ENCODE data around the gene HIPK3. TPM values are rescaled to one million over a fixed set of nuclear protein-coding genes. Genes with fewer than 3 reads are reported as not detected.
"Not testable (repeated sequence)": the region's sequence is repeated elsewhere in the genome, so short reads cannot be mapped to it uniquely, and the experiment has no call there.

HIPK3 gene
- total RNA-seq, 2 donors from 2014 or later: 39.1 to 60.3 TPM

DNA sequence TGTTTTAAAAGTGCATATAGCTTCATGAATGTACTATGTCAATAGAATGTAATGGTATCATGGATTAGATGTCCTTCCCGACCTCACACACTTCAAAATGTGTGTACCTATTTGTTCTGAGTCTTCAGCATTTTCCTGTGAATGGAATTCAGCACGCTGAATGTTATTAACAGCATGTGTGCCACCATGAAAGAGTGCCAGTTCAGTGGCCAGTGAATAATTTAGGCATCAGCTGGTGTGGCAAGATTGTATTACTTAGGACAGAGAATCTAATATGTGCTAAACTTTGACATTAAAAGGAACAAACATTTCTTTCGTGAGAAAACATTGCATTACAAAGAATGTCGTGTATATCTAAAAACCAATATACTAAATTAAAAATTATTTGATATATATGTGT is 46.4 kb downstream of the HIPK3 start:
- H3K27ac Mint-ChIP-seq: no peak overlapping the region
- no peaks in the 10 kb centered on the region for H3K9me3 Mint-ChIP-seq
- no peak for DNase-seq (ENCODE audit: low spot score)
- no peak overlapping the region for H3K4me3 Mint-ChIP-seq
- no peaks in the 10 kb centered on the region for H3K36me3 Mint-ChIP-seq
- peaks cover 10 to 20% of the 10 kb centered on the region in 2 donors for H3K4me1 Mint-ChIP-seq (ENCODE audit: low read depth in 2 of 2)
- H3K27me3 Mint-ChIP-seq: no peaks in the 10 kb centered on the region
- no peak for ATAC-seq

DNA sequence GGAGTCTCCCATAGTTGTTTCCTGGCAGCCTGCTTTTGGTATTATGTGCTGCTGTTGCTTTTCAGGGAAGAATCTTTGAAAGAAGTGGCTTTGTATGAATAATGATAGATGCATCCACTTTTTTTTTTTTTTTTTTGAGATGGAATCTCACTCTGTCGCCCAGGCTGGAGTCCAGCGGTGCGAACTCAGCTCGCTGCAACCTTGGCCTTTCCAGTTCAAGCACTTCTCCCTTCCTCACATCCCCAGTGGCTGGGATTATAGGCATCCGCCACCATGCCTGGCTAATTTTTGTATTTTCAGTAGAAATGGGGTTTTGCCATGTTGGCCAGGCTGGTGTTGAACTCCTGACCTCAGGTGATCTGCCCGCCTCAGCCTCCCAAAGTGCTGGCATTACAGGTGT is 49.6 kb downstream of the HIPK3 start:
- H3K36me3 Mint-ChIP-seq; DNase-seq (ENCODE audit: low spot score); H3K9me3 Mint-ChIP-seq; H3K27ac Mint-ChIP-seq; H3K4me3 Mint-ChIP-seq; ATAC-seq; H3K27me3 Mint-ChIP-seq: not testable (repeated sequence)
- H3K4me1 Mint-ChIP-seq (ENCODE audit: low read depth in 2 of 2): peaks cover 30 to 34% of the 10 kb centered on the region in 2 donors

DNA sequence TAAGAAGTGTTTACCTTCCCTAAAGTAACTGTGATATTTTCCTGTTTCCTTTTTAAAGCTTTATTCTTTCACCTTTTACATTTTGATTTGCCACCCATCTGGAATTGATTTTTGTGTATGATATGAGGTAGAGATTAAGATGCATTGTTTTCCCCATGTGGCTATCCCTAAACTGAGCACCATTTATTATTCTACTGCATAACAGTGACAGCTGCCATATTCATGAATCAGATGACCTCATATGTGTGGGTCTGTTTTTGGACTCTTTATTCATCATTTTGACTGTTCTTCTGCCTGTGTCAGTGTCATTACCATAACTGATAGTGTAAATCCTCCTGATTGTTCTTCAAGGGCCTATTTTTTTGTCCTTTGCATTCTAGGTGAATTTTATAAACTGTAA is 50.8 kb downstream of the HIPK3 start:
- H3K4me3 Mint-ChIP-seq: no peak overlapping the region
- DNase-seq (ENCODE audit: low spot score) (no peak), ATAC-seq (no peak)
- H3K27ac Mint-ChIP-seq: peak overlapping the region in 1 of 2 donors; percentile 1
- no peaks in the 10 kb centered on the region for H3K9me3 Mint-ChIP-seq
- H3K27me3 Mint-ChIP-seq: no peaks in the 10 kb centered on the region
- peaks cover 35 to 38% of the 10 kb centered on the region in 2 donors for H3K4me1 Mint-ChIP-seq (ENCODE audit: low read depth in 2 of 2)
- no peaks in the 10 kb centered on the region for H3K36me3 Mint-ChIP-seq

DNA sequence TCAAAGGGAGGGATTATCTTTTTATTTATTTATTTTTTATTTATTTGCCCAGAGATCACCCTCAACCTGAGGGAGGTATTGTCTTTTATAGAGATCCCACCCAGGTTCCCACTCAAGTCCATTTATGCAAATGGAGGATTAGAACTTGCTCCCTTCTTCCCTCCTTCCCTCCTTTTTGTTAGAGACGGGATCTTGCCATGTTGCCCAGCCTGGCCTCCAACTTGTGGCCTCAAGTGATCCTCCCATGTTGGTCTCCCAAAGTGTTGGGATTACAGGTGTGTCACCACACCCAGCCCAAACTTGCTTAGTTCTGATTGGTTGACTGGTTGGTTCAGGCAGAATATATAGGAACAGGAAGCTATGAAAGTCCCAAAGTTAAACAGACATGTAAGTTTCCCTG is 51.9 kb downstream of the HIPK3 start:
- H3K9me3 Mint-ChIP-seq: no peaks in the 10 kb centered on the region
- H3K27ac Mint-ChIP-seq: no peak overlapping the region
- no peaks in the 10 kb centered on the region for H3K27me3 Mint-ChIP-seq
- no peaks in the 10 kb centered on the region for H3K36me3 Mint-ChIP-seq
- no peak overlapping the region for H3K4me3 Mint-ChIP-seq
- peaks cover 35 to 36% of the 10 kb centered on the region in 2 donors for H3K4me1 Mint-ChIP-seq (ENCODE audit: low read depth in 2 of 2)
- ATAC-seq: no peak
- no peak for DNase-seq (ENCODE audit: low spot score)

DNA sequence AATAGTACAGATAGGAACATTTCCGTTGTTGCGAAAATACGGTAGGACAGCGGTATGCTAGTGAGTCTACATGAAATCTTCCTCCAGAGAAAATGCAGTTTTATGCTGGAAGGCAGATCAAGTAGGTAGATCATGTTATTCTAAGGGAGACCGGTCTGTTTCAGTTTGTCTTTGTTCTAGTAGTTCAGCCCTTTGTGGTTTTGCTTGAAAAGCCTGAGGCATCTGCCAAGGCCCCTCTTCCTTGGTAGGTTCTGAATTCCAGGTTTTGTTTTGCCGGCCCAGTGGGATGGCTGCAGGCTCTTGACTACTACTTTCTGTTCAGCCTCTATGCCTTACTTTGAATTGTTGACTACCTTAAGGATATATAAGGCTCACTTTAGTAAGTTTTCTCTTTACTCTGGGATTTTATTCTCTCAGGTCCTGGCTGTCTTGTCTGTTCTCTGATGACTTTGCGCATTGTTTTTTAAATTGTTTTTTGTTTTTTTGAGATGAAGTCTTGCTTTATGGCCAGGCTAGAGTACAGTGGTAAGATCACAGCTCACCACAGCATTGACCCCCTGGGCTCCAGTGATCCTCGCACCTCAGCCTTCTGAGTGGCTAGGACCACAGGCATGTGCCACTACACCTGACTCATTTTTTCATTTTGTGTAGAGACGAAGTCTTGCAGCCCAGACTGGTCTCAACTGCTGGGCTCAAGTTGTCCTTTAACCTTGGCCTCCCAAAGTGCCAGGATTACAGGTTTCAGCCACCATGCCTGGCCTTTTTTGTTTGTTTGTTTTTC is 53.7 kb downstream of the HIPK3 start:
- no peak for DNase-seq (ENCODE audit: low spot score)
- H3K4me3 Mint-ChIP-seq: no peak overlapping the region
- H3K9me3 Mint-ChIP-seq: no peaks in the 10 kb centered on the region
- no peaks in the 10 kb centered on the region for H3K36me3 Mint-ChIP-seq
- peak overlapping the region in 1 of 2 donors; percentile 57 for H3K27ac Mint-ChIP-seq
- peaks cover 36 to 44% of the 10 kb centered on the region in 2 donors for H3K4me1 Mint-ChIP-seq (ENCODE audit: low read depth in 2 of 2)
- ATAC-seq: no peak
- no peaks in the 10 kb centered on the region for H3K27me3 Mint-ChIP-seq

DNA sequence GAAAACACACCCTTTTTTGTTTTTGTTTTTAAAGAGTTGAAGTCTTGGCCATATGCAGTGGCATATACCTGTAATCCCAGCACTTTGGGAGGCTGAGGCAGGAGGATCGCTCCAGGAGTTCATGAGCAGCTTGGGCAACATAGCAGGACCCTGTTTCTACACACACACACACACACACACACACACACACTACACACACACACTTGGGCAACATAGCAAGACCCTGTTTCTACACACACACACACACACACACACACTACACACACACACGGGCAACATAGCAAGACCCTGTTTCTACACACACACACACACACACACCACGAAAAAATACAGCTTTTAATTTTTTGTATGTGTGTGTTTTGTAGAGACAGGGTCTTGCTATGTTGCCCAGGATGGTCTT is 54.5 kb downstream of the HIPK3 start:
- H3K4me3 Mint-ChIP-seq: no peak overlapping the region
- H3K9me3 Mint-ChIP-seq: no peaks in the 10 kb centered on the region
- DNase-seq (ENCODE audit: low spot score) (no peak), ATAC-seq (no peak)
- H3K27ac Mint-ChIP-seq: no peak overlapping the region
- H3K36me3 Mint-ChIP-seq: no peaks in the 10 kb centered on the region
- peaks cover 36 to 45% of the 10 kb centered on the region in 2 donors for H3K4me1 Mint-ChIP-seq (ENCODE audit: low read depth in 2 of 2)
- H3K27me3 Mint-ChIP-seq: no peaks in the 10 kb centered on the region

DNA sequence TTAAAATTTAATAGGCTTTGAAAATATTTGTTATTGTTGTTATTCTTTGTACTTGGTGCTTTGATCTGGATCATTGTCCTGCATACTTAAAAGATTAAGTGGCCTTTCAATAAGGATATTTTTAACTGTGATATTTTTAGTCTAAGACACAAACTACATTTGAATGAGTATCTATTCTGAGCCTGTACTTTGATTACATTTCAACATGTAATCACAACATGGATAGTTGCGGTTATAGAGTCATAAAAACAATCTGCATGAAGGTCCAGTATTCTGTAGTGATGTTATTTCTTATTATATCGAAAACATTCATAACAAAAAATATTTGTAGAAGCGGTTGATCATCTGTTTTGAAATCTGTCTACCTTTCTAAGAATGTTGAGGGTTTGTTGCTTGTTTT is 58.6 kb downstream of the HIPK3 start:
- Mint-ChIP-seq H3K36me3 (no peaks in the 10 kb centered on the region), H3K9me3 (no peaks in the 10 kb centered on the region), H3K4me1 (ENCODE audit: low read depth in 2 of 2) (peaks cover 15 to 26% of the 10 kb centered on the region in 2 donors), H3K27ac (no peak overlapping the region), H3K4me3 (no peak overlapping the region), H3K27me3 (no peaks in the 10 kb centered on the region)
- no peak for DNase-seq (ENCODE audit: low spot score)
- ATAC-seq: no peak

DNA sequence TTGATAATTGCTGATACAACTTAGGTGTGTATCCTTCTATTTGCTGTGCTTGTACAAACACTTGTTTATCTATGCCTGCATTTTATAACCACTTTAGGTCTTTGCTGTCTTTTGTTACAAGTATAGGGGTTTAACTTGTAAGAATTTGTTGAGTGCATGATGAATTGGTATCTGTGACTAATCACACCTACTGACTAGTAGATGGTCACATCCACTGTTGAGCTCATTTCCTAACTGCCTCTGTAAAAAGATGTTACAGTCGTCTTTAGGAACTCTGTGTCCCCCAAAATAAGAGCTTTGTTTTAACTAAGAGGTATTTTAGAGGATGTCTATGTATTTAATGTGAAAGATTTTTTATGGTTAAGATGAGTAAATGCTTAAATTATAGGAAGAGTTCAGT is 60.5 kb downstream of the HIPK3 start:
- DNase-seq (ENCODE audit: low spot score) (no peak), ATAC-seq (no peak)
- Mint-ChIP-seq H3K4me3 (no peak overlapping the region), H3K27me3 (no peaks in the 10 kb centered on the region), H3K4me1 (ENCODE audit: low read depth in 2 of 2) (peaks cover 4 to 16% of the 10 kb centered on the region in 2 donors), H3K27ac (peak overlapping the region in 1 of 2 donors; percentile 20), H3K36me3 (no peaks in the 10 kb centered on the region), H3K9me3 (no peaks in the 10 kb centered on the region)

DNA sequence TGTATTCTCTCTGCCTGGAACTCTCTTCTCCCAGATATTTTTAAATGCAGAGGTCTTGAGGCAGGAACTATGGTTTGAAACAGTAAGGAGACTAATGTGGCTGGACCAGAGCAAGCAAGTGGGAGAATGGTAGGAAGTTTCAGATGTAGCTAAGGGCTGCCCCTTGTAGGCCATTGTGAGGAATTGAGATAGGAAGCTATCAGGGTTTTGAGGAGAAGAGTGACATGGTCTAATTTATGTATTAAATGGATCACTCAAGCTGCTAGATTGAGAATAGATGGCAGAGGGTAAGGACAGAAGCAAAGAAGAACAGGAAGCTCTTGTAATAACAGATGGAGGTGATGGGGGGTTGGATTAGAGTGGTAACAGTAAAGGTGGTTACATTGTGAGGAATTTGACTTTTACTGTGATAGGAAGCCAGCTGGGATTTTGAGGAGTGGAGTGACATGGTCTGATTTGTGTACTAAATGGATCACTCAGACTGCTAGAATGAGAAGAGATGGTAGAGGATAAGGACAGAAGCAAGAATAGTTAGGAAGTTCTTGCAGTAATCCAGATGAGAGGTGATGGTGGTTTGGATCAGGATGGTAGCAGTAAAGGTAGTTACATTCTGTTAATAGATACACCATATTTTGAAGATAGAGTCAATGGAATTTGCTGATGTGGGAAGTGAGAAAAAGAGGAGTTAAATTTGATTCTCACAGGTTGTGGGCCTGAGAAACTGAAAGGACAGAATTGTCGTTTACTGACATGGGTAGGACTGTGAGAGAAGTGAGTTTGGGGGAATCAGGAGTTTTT is 63.0 kb downstream of the HIPK3 start:
- Mint-ChIP-seq H3K36me3 (no peaks in the 10 kb centered on the region), H3K4me3 (no peak overlapping the region), H3K27me3 (no peaks in the 10 kb centered on the region), H3K27ac (no peak overlapping the region), H3K9me3 (no peaks in the 10 kb centered on the region), H3K4me1 (ENCODE audit: low read depth in 2 of 2) (peaks cover 20 to 23% of the 10 kb centered on the region in 2 donors)
- ATAC-seq (no peak), DNase-seq (ENCODE audit: low spot score) (no peak)

DNA sequence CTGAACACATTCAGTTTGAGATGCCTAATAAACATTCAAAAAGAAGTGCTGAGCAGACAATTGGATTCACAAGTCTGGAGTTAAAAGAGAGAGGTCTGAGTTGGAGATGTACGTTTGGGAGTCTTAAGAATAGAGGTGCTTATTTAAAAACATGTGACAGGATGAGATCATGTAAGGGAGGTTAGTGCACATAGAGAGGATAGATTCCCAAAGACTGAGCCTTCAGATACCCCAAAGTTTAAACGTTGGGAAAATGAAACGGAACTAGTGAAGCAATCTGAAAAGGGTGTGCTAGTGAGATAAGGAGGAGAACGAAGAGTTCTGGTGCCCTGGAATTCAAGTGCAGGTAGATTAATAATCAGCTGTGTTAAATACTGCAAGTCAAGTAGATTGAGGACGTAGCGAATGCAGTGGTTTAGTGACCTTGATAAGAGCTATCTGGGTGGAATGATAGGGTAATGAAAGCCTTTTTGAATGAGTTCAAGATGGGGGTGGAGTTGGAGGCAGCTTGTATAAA is 63.7 kb downstream of the HIPK3 start:
- Mint-ChIP-seq H3K9me3 (no peaks in the 10 kb centered on the region), H3K4me3 (no peak overlapping the region)
- no peak for ATAC-seq

DNA sequence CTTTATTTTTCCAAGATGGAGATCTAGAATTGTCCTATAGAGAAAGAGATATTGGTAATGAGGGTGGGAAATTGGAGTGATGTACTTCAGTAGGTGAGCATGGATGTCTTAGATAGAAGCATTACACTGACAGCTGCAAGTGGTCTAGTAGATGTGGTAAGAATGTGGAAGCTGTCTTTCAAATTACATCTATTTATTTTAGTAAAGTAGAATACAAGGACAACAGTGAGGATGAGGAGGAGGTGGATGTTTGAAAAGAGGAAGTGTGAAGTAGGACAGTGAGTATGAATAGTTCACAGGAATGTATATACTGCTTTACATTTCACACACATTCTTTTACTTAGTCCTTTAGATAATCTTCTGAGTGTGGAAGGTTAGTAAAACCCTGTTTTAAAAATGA is 64.2 kb downstream of the HIPK3 start:
- Mint-ChIP-seq H3K9me3 (no peaks in the 10 kb centered on the region), H3K36me3 (no peaks in the 10 kb centered on the region), H3K27me3 (no peaks in the 10 kb centered on the region), H3K4me3 (no peak overlapping the region), H3K27ac (no peak overlapping the region), H3K4me1 (ENCODE audit: low read depth in 2 of 2) (peaks cover 23% of the 10 kb centered on the region in 2 donors)
- ATAC-seq (no peak), DNase-seq (ENCODE audit: low spot score) (no peak)

More for the DNA sequence above, 63.7 kb downstream of the HIPK3 start:
- Mint-ChIP-seq H3K27ac (no peak overlapping the region), H3K4me1 (ENCODE audit: low read depth in 2 of 2) (peaks cover 23 to 24% of the 10 kb centered on the region in 2 donors), H3K36me3 (no peaks in the 10 kb centered on the region), H3K27me3 (no peaks in the 10 kb centered on the region)
- DNase-seq (ENCODE audit: low spot score): no peak

DNA sequence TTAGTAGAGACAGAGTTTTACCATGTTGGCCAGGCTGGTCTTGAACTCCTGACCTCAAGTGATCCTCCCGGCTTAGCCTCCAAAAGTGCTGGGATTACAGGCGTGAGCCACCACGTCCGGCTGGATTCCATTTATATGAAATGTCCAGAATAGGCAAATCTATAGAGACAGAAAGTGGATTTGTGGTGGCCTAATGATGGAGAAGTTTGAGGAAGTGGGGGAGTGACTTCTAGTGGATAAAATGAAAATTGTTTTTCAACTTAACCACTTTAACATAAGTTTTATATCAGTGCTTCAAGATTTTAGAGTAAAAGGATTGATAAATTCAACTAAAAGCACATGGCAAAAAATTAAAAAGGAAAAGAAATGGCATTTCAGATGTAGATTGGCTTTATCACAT is 66.2 kb downstream of the HIPK3 start:
- no peaks in the 10 kb centered on the region for H3K36me3 Mint-ChIP-seq
- H3K27me3 Mint-ChIP-seq: no peaks in the 10 kb centered on the region
- ATAC-seq: no peak
- H3K9me3 Mint-ChIP-seq: no peaks in the 10 kb centered on the region
- no peak for DNase-seq (ENCODE audit: low spot score)
- no peak overlapping the region for H3K27ac Mint-ChIP-seq
- H3K4me1 Mint-ChIP-seq (ENCODE audit: low read depth in 2 of 2): peaks cover 22% of the 10 kb centered on the region in 2 donors
- no peak overlapping the region for H3K4me3 Mint-ChIP-seq

DNA sequence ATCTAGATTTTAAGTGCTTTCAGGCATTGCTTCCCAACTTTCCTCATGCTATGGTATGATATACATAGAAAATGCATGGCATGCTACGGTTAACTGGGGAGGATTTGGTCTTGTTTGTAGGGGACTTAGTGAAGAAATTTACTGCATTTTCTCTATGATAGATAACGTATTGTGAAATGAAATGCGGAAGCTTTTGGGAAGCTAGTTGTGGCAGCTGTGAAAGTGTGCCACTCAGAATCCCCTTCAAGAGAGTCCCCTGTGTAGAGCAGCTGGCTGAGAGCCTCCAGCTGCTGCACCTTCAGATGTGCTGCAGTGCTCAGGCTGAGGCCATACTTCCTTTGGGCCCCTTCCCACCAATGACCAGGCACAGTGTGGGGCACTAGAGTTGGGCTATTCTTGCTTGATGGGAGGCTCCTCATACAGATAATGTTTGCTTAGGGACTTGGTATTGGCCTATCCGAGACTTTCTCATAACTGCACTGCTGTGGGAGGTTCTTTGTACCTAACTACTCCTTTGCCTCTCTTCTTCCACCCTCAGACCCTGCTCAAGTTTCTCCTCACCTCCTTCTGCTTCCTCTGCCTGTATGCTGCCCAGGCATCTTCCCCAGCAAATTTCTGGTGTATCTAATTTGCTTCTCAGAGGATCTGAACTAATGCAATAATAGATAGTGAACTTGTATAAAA is 67.3 kb downstream of the HIPK3 start:
- no peak overlapping the region for H3K27ac Mint-ChIP-seq
- DNase-seq (ENCODE audit: low spot score) (no peak), ATAC-seq (peak; percentile 32 to 46)
- no peaks in the 10 kb centered on the region for H3K27me3 Mint-ChIP-seq
- no peak overlapping the region for H3K4me3 Mint-ChIP-seq
- H3K36me3 Mint-ChIP-seq: no peaks in the 10 kb centered on the region
- no peaks in the 10 kb centered on the region for H3K9me3 Mint-ChIP-seq
- H3K4me1 Mint-ChIP-seq (ENCODE audit: low read depth in 2 of 2): peaks cover 22% of the 10 kb centered on the region in 2 donors

DNA sequence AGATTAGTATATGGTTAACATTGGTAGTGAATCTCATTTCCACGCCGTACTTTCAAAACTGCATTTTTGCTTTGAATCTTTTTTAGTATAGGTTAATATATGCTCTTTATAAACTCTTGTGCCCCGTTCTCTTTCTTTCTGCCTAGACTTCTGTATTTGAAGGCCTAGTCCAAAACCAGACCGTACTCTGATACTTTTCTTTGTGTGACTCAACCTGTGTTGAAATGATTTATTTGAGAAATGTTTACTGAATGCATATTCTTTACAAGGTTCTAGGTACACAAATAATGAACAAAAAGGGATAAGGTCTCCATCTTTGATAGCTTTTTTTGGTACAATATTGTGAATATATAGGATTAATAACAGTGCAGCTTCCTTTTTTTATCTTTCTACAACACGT is 68.3 kb downstream of the HIPK3 start:
- no peaks in the 10 kb centered on the region for H3K36me3 Mint-ChIP-seq
- no peaks in the 10 kb centered on the region for H3K27me3 Mint-ChIP-seq
- DNase-seq (ENCODE audit: low spot score): no peak
- no peaks in the 10 kb centered on the region for H3K9me3 Mint-ChIP-seq
- no peak overlapping the region for H3K4me3 Mint-ChIP-seq
- H3K4me1 Mint-ChIP-seq (ENCODE audit: low read depth in 2 of 2): peaks cover 22 to 25% of the 10 kb centered on the region in 2 donors
- no peak for ATAC-seq
- H3K27ac Mint-ChIP-seq: no peak overlapping the region
